ENCODE measurements around the gene ASPSCR1. TPM values are rescaled to one million over a fixed set of nuclear protein-coding genes. Genes with fewer than 3 reads are reported as not detected.

ASPSCR1 gene
- total and polyA plus RNA-seq, 2 of the 13 experiments (the other 11 are each of a cell fraction or from before 2014, with no cell fraction given) = 274 to 314 TPM

DNA sequence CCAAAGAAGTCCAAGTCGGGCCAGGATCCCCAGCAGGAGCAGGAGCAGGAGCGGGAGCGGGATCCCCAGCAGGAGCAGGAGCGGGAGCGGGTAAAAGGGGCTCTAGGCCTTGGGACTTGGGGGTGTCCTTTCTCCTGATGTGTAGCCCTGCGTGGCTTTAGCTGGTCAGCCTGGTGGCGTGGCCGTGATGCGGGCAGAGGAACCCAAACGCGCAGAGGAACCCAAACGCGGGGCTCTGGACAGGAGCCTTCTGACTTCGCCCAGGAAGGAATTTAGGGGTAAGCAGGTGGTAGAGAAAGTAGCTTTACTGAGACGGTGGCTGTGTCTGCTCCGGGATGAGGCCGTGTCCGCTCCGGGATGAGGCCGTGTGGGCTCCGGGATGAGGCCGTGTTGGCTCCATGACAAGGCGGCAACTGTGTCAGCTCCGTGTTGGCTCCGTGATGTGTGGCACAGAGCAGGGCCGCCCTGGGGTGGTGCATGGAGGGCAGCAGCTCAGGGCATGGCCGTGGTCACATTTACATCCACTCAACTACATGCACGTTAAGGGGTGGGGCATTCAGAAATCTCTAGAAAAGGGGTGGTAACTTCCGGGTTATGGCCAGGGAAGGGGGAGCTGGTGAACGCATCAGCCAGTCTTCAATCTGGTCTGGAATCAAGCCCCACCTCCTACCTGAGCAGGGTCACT lies 19.5 kb downstream of the ASPSCR1 start (continued):
- no peak for TF ChIP-seq PHB2 (IDR thresholded peaks at IDR 0.05; ENCODE audit: partially characterized antibody)
- TF ChIP-seq ZNF263 (CRISPR knock-in tag; IDR thresholded peaks at IDR 0.05) = no peak
- TF ChIP-seq CCAR2 (optimal IDR thresholded peaks at IDR 0.05; ENCODE audit: low read depth, low read length) = no peak
- no peak for TF ChIP-seq ZNF44 (CRISPR knock-in tag; IDR thresholded peaks at IDR 0.05)
- no peak for TF ChIP-seq TEAD2 (CRISPR knock-in tag; IDR thresholded peaks at IDR 0.05)
- TF ChIP-seq ZNF543 (CRISPR knock-in tag; IDR thresholded peaks at IDR 0.05) = 0 out of 2 replicates have a peak, but pooled peaks have one; percentile 3
- peak; percentile 48; the same call in 1 of the 2 replicates for TF ChIP-seq CCDC6 (CRISPR knock-in tag; IDR thresholded peaks at IDR 0.05)
- no peak for TF ChIP-seq GLI4 (CRISPR knock-in tag; IDR thresholded peaks at IDR 0.05; ENCODE audit: borderline replicate concordance)
- TF ChIP-seq POLR2G (IDR thresholded peaks at IDR 0.05; ENCODE audit: low read depth, low read length) = peak; percentile 75; the same call in 1 of the 2 replicates
- TF ChIP-seq ZNF747 (CRISPR knock-in tag; IDR thresholded peaks at IDR 0.05; ENCODE audit: borderline replicate concordance) = no peak
- no peak for TF ChIP-seq GPBP1L1 (CRISPR knock-in tag; IDR thresholded peaks at IDR 0.05)
- TF ChIP-seq ZNF430 (CRISPR knock-in tag; IDR thresholded peaks at IDR 0.05) = peak; percentile 19; the same call in 1 of the 2 replicates
- TF ChIP-seq ZNF143 (CRISPR knock-in tag; IDR thresholded peaks at IDR 0.05) = no peak
- no peak for TF ChIP-seq MAFG (CRISPR knock-in tag; IDR thresholded peaks at IDR 0.05)
- TF ChIP-seq AKAP8 (CRISPR knock-in tag; IDR thresholded peaks at IDR 0.05) = peak; percentile 38; the same call in 1 of the 2 replicates
- peak; percentile 7; the same call in 1 of the 2 replicates for TF ChIP-seq ETV5 (CRISPR knock-in tag; IDR thresholded peaks at IDR 0.05; ENCODE audit: borderline replicate concordance)
- TF ChIP-seq, protein P1, sequence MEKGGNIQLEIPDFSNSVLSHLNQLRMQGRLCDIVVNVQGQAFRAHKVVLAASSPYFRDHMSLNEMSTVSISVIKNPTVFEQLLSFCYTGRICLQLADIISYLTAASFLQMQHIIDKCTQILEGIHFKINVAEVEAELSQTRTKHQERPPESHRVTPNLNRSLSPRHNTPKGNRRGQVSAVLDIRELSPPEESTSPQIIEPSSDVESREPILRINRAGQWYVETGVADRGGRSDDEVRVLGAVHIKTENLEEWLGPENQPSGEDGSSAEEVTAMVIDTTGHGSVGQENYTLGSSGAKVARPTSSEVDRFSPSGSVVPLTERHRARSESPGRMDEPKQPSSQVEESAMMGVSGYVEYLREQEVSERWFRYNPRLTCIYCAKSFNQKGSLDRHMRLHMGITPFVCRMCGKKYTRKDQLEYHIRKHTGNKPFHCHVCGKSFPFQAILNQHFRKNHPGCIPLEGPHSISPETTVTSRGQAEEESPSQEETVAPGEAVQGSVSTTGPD (CRISPR knock-in tag; IDR thresholded peaks at IDR 0.05) = no peak
- TF ChIP-seq ZSCAN21 (CRISPR knock-in tag; IDR thresholded peaks at IDR 0.05; ENCODE audit: borderline replicate concordance) = peak; percentile 79; the same call in 1 of the 2 replicates
- no peak for TF ChIP-seq FOSL2 (CRISPR knock-in tag; IDR thresholded peaks at IDR 0.05)
- peak; percentile 58; the same call in 1 of the 2 replicates for TF ChIP-seq ZNF451 (CRISPR knock-in tag; IDR thresholded peaks at IDR 0.05)
- no peak for TF ChIP-seq ZNF180 (CRISPR knock-in tag; IDR thresholded peaks at IDR 0.05; ENCODE audit: borderline replicate concordance, low read depth)
- peak; percentile 70 for TF ChIP-seq ZFX (CRISPR knock-in tag; IDR thresholded peaks at IDR 0.05; ENCODE audit: low read depth)
- TF ChIP-seq KDM3A (CRISPR knock-in tag; IDR thresholded peaks at IDR 0.05; ENCODE audit: low read depth) = no peak; the same call in 1 of the 2 replicates
- no peak for TF ChIP-seq KAT8 (CRISPR knock-in tag; IDR thresholded peaks at IDR 0.05)
- no peak for TF ChIP-seq YY1 (IDR thresholded peaks at IDR 0.05; ENCODE audit: insufficient read depth, insufficient replicate concordance, low read depth, low read length)
